ENCODE results near the gene KCNMA1.

GRCh38 chr10:77189520-77189919, 448.1 kb downstream of the KCNMA1 start:
- no peak for TF ChIP-seq TAF1 (IDR thresholded peaks at IDR 0.05; ENCODE audit: control insufficient read depth, extremely low read depth, insufficient read depth, low read length, severe bottlenecking)
- TF ChIP-seq DPF2 (IDR thresholded peaks at IDR 0.05) = no peak
- no peak for TF ChIP-seq CTCF (IDR thresholded peaks at IDR 0.05 in 2 of 3, conservative IDR thresholded peaks at IDR 0.05 in 1 of 3; ENCODE audit: insufficient read depth in 2 of 3, low read depth in 1 of 3, low read length in 3 of 3)
- TF ChIP-seq ELK1 (CRISPR knock-in tag; IDR thresholded peaks at IDR 0.05) = no peak
- no peak for TF ChIP-seq TCF7L2 (IDR thresholded peaks at IDR 0.05; ENCODE audit: low read depth, low read length)
- TF ChIP-seq FOXM1 (IDR thresholded peaks at IDR 0.05; ENCODE audit: low read depth) = no peak
- TF ChIP-seq FOXM1 (CRISPR knock-in tag; IDR thresholded peaks at IDR 0.05; ENCODE audit: low read depth) = no peak
- TF ChIP-seq NRF1 (conservative IDR thresholded peaks at IDR 0.05 in 1 of 2, IDR thresholded peaks at IDR 0.05 in 1 of 2) = no peak
- TF ChIP-seq JUN (IDR thresholded peaks at IDR 0.05; ENCODE audit: borderline replicate concordance, low read depth, low read length) = no peak
- TF ChIP-seq JUN (CRISPR knock-in tag; IDR thresholded peaks at IDR 0.05; ENCODE audit: borderline replicate concordance) = no peak
